H1 (cell line): ENCODE results near the gene SMARCA2. TPM values are rescaled to one million over a fixed set of nuclear protein-coding genes. Genes with fewer than 3 reads are reported as not detected.

Experiments
- ASH2L ChIP-seq: fragments of 200-600, 300-600 bp; sonication (generic); IDR thresholded peaks from one replicate; pipeline ENCODE4 v1.7.1; 2017; ENCODE audit warnings: low read length
- BACH1 ChIP-seq: IDR thresholded peaks from 2 replicates; pipeline ENCODE4 v1.6.1; 2012; ENCODE audit warnings: low read length, improper control_type of control experiment
- CBX5 ChIP-seq: fragments of 300-800, 300-1000 bp; sonication (generic); IDR thresholded peaks from 2 replicates; pipeline ENCODE4 v1.7.1; 2016; ENCODE audit warnings: antibody characterized with exemption, low read length, low read depth
- CHD1 ChIP-seq: IDR thresholded peaks from 2 replicates; pipeline ENCODE4 v1.6.1; 2012; ENCODE audit warnings: low read depth, low read length, improper control_type of control experiment
- JUN ChIP-seq: IDR thresholded peaks from 2 replicates; pipeline ENCODE4 v1.6.1; 2011; ENCODE audit warnings: low read depth, mild to moderate bottlenecking, improper control_type of control experiment, low read length
- KDM1A ChIP-seq: fragments of 200-600, 300-600 bp; sonication (generic); IDR thresholded peaks from 2 replicates; pipeline ENCODE4 v1.7.1; 2016; ENCODE audit warnings: mild to moderate bottlenecking, low read length, borderline replicate concordance
- MAFK ChIP-seq: IDR thresholded peaks from 2 replicates; pipeline ENCODE4 v1.6.1; 2012; ENCODE audit warnings: low read depth, mild to moderate bottlenecking, improper control_type of control experiment, low read length
- RBBP5 ChIP-seq: IDR thresholded peaks from 2 replicates; pipeline ENCODE4 v1.7.1; 2012; ENCODE audit warnings: low read depth, mild to moderate bottlenecking, inconsistent platforms, low read length, moderate library complexity, borderline replicate concordance
- RFX5 ChIP-seq: IDR thresholded peaks from 2 replicates; pipeline ENCODE4 v1.6.1; 2011; ENCODE audit warnings: low read depth, low read length, improper control_type of control experiment, borderline replicate concordance
- RXRA ChIP-seq: IDR thresholded peaks from 2 replicates; pipeline ENCODE4 v1.6.1; 2011; ENCODE audit warnings: low read depth, mild to moderate bottlenecking, low read length, moderate library complexity; ENCODE audit not compliant: insufficient read depth
- SIRT6 ChIP-seq: IDR thresholded peaks from one replicate; pipeline ENCODE4 v1.7.1; 2012; ENCODE audit warnings: low read length, inconsistent platforms
- SIX5 ChIP-seq: IDR thresholded peaks from 2 replicates; pipeline ENCODE4 v1.6.1; 2011; ENCODE audit warnings: mild to moderate bottlenecking, low read depth, low read length
- SRF ChIP-seq: IDR thresholded peaks from 2 replicates; pipeline ENCODE4 v1.6.1; 2011; ENCODE audit warnings: mild to moderate bottlenecking, low read depth, low read length, moderate library complexity
- TBP ChIP-seq: IDR thresholded peaks from 2 replicates; pipeline ENCODE4 v1.6.1; 2011; ENCODE audit warnings: low read depth, low read length, improper control_type of control experiment
- ZNF274 ChIP-seq: IDR thresholded peaks from 2 replicates; pipeline ENCODE4 v1.7.0; 2012; ENCODE audit warnings: low read length, borderline replicate concordance; ENCODE audit errors: extremely low read depth
- polyA plus RNA-seq, 7 experiments: library from polyadenylated mRNA; depleted of rRNA in 3 of 7; stranded (reverse) in 5 of 7; unstranded in 2 of 7; fragments of >200 nt in 5 of 7; fragments of 200-250 nt in 2 of 7; gene quantifications; 1 replicate in 5 of 7; 2 replicates in 1 of 7; 4 replicates in 1 of 7; pipeline versions ENCODE4 v1.2.1 to v1.2.3, GENCODE V29; 2011 to 2013; ENCODE audit warnings: missing spikeins in 2 of 7, mixed read lengths in 2 of 7
- total RNA-seq: library from RNA; stranded (reverse); fragmentation: NEBNext Ultra II Directional; extraction: Animal tissue kit (Norgen Biotek cat#: 25700); gene quantifications from 2 replicates; pipeline ENCODE4 v1.2.1, GENCODE V29; 2021
- TF ChIP-seq, protein P1 (sequence below): IDR thresholded peaks from 2 replicates; pipeline ENCODE4 v1.6.1; 2011; ENCODE audit warnings: low read depth, mild to moderate bottlenecking, low read length; ENCODE audit not compliant: insufficient read depth
- TF ChIP-seq, protein P2 (sequence below): IDR thresholded peaks from 2 replicates; pipeline ENCODE4 v1.6.1; 2012; ENCODE audit warnings: low read length, inconsistent platforms
- TF ChIP-seq, protein P3 (sequence below): IDR thresholded peaks from 2 replicates; pipeline ENCODE4 v1.6.1; 2011; ENCODE audit warnings: low read length, improper control_type of control experiment

SMARCA2 gene
- total and polyA plus RNA-seq, 2 of the 8 experiments (the other 6 are each of a cell fraction or from before 2014, with no cell fraction given): 6.3 to 21.7 TPM

DNA sequence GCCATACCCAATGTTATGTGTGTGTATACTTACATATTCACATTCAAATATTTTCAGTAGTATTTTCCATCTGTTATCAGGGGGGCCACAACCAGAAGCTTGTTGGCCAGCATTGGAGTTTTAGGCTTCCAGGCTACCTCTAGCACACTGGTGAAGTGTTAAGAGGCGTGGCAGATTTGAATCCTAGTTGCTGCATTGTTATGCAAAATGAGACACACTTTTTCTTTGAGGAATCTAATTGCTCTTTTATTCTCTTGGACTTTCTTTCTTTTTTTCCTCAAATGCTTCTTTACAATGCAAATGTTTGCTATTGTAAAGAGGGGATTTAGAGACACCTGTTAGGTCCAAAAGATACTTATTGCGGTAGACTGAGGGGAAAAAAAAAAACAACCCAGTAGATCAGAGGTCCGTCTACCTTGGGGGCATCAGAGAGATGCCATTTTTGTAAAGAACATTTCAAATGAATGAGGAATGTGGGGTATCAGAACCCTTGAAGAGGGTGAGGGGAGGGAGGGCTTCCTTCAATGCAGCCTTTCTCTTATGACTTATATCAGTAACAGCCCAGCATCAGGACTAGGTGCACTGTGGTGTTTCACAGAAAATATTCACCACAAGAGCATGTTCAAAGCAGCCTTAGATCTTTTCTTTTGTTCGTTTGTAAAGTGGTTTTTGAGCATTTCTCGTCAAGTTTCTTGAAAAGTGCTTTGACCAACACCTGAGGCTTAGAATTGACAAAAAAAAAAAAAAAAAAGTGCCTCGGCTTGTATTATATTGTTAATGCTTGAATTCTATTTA is 3.8 kb downstream of the SMARCA2 start (continued):
- TF ChIP-seq, protein P1, sequence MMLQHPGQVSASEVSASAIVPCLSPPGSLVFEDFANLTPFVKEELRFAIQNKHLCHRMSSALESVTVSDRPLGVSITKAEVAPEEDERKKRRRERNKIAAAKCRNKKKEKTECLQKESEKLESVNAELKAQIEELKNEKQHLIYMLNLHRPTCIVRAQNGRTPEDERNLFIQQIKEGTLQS: no peak
- TF ChIP-seq TBP: no peak
- TF ChIP-seq, protein P2, sequence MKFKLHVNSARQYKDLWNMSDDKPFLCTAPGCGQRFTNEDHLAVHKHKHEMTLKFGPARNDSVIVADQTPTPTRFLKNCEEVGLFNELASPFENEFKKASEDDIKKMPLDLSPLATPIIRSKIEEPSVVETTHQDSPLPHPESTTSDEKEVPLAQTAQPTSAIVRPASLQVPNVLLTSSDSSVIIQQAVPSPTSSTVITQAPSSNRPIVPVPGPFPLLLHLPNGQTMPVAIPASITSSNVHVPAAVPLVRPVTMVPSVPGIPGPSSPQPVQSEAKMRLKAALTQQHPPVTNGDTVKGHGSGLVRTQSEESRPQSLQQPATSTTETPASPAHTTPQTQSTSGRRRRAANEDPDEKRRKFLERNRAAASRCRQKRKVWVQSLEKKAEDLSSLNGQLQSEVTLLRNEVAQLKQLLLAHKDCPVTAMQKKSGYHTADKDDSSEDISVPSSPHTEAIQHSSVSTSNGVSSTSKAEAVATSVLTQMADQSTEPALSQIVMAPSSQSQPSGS: no peak
- TF ChIP-seq RFX5: no peak
- no peak for TF ChIP-seq RXRA
- TF ChIP-seq MAFK: no peak
- no peak for TF ChIP-seq KDM1A
- no peak for TF ChIP-seq SRF
- TF ChIP-seq ASH2L: no peak
- no peak for TF ChIP-seq RBBP5
- TF ChIP-seq SIX5: no peak
- TF ChIP-seq, protein P3, sequence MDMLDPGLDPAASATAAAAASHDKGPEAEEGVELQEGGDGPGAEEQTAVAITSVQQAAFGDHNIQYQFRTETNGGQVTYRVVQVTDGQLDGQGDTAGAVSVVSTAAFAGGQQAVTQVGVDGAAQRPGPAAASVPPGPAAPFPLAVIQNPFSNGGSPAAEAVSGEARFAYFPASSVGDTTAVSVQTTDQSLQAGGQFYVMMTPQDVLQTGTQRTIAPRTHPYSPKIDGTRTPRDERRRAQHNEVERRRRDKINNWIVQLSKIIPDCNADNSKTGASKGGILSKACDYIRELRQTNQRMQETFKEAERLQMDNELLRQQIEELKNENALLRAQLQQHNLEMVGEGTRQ: no peak
- TF ChIP-seq SIRT6: no peak
- no peak for TF ChIP-seq CHD1
- no peak for TF ChIP-seq JUN
- no peak for TF ChIP-seq BACH1
- TF ChIP-seq ZNF274: no peak
- TF ChIP-seq CBX5: no peak
